ENCODE data around the gene PTH1R.

Gene PTH1R

GRCh38 chr3:46884427-46884826 is 6.9 kb downstream of the PTH1R start:
- DNase-seq, result no peak

DNA sequence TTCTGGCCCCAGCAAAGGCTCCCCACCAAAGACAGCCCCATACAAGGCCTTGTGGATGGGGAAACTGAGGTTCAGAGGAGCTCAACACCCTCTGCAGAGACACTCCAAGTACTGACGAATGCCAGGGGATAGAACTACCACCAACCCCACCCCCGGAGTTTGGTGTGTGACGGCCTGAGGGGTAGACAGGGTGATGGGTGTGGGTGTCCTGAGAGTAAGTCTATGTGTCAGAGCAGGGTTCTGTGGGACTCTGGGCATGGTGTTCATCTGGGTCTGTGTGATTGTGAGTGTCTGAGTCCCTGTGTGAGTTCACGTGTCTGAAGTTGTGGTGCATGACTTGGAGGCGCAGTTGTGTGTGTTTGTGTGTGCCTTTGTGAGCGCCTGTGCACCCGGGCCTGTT is 7.4 kb downstream of the PTH1R start:
- DNase-seq, result no peak

DNA sequence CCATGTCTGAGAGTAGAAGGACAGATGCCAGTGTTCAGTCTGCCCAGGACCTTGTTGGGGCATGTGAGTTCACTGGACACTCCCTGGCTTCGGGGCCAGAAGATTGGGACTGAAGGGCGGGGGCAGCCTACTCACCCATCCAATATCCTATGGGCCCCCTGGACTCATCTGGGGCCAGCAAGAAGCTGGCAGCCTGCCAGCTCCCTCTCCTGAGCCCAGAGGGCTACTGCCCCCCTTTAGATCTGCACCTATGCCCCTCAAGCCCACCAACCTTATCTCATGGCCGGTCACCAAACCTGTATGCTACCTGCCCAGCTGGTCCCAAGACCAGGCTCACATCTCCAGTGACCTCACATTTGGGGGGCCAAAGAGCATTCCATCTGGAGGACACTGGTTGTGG is 8.1 kb downstream of the PTH1R start:
- DNase-seq, result no peak

GRCh38 chr3:46887980-46888494 is 10.5 kb downstream of the PTH1R start:
- no peak for DNase-seq

- DNase-seq, result no peak
Measured at GRCh38 chr3:46888705-46889104, 11.2 kb downstream of the PTH1R start.

- no peak for DNase-seq
Measured at GRCh38 chr3:46889381-46890110, 12.0 kb downstream of the PTH1R start.

DNA sequence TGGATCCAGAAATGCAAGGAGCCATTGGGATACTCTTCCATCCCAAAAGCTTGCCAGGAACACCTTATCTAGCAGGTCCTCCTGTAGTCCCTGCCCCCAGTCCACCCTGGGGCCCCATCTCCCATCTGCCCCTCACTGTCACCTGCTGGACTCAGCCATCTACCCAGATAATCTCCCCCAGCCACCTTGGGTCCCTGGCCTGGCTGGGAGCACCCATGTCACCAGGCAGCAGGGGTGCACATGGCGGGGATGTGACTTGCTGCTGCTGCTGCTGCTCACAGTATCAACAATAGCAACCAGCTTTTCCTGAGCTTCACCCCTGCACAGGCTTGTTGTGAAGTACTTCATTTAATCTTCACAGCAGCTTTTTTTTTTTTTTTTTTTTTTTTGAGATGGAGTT is 12.6 kb downstream of the PTH1R start:
- DNase-seq, result no peak

- no peak for DNase-seq
Measured at GRCh38 chr3:46891132-46891531, 13.6 kb downstream of the PTH1R start.

- DNase-seq, result no peak
Measured at GRCh38 chr3:46892285-46893145, 15.0 kb downstream of the PTH1R start.

GRCh38 chr3:46893146-46893748 is 15.7 kb downstream of the PTH1R start:
- DNase-seq, result no peak

- no peak for DNase-seq
Measured at GRCh38 chr3:46893763-46894162, 16.2 kb downstream of the PTH1R start.

DNA sequence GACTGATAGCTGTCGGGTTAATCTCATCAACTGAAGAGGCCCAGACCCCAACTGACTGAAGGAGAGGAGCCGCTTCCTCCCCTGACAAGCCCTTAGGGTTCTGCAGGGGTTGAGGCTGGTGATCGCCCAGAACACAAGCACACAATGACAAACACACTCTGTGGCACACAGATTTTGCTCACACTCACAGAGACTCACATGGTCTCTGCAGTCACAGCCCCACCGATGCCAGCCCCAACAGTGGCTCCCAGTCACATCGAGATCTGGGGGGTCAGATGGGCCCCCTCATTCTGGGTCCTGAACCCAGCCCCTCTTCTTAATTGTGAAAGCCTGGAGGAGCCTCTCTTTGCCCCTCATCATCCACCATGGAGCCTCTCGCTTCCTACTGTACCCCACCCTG is 16.7 kb downstream of the PTH1R start:
- no peak for DNase-seq

GRCh38 chr3:46895204-46895660 is 17.7 kb downstream of the PTH1R start:
- no peak for DNase-seq

DNA sequence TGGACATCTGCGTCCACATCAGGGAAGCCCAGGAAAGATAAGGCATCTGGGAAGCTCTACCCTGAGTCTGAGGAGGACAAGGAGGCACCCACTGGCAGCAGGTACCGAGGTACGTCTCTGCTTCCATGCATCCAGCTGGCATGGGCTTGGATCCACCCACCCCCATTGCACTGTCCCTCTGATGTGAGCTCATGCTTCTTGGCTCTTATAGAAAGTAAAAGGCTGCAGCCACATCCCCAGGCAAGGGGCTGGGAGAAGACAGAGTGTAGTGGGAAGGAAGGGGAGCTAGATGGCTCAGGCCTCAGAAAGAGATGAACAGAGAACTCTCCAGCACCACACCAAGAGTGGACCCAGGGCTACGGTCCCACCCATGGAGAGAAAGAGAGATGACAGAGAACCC is 18.2 kb downstream of the PTH1R start:
- DNase-seq, result no peak

GRCh38 chr3:46896386-46896785 is 18.9 kb downstream of the PTH1R start:
- DNase-seq, result no peak

DNA sequence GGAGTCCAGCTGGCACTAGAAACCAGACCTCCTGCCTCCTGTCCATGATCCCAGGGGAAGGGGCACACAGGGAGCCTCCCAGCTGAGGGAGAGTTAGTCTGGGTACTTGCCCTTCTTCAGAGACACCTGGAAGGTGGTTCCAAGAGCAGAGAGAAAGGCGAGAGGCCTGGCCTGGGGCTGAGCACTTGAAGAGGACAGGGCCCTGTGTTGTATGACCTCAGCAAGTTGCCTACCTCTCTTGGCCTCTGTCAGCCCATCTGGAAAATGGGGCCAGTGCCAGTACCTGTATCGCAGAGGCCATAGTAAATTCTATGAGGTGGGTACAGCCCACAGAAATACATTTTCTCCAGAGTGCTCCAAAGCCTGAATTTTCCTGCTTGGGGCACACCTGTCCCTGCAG is 19.5 kb downstream of the PTH1R start:
- no peak for DNase-seq

- no peak for DNase-seq
Measured at GRCh38 chr3:46897829-46898320, 20.4 kb downstream of the PTH1R start.

DNA sequence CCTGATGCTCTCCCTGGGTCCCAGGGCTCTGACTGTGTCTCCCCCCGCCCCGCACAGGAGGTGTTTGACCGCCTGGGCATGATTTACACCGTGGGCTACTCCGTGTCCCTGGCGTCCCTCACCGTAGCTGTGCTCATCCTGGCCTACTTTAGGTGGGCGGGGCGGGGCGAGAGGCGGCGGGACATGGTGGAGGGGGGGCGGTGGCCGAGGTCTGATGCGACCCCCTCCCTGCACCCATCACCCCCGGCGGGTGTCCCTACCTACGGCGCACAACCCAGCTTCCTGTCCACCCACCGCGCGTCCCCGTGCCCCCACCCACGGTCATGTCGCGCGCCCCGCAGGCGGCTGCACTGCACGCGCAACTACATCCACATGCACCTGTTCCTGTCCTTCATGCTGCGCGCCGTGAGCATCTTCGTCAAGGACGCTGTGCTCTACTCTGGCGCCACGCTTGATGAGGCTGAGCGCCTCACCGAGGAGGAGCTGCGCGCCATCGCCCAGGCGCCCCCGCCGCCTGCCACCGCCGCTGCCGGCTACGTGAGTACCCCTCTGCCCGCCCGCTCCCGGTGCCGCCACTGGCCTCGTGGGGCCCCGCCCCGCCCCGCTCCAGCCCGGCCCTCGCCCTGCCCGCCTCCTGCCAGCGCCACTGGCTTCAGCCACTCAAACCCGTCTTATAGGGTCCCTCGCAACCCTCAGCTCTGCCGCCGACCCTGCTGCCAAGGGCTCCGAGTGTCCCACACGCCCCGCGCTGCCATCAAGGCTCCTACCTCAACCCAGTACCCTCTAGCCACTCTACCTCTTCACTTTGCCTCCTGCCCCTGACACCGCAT is 21.0 kb downstream of the PTH1R start:
- no peak for DNase-seq

DNA sequence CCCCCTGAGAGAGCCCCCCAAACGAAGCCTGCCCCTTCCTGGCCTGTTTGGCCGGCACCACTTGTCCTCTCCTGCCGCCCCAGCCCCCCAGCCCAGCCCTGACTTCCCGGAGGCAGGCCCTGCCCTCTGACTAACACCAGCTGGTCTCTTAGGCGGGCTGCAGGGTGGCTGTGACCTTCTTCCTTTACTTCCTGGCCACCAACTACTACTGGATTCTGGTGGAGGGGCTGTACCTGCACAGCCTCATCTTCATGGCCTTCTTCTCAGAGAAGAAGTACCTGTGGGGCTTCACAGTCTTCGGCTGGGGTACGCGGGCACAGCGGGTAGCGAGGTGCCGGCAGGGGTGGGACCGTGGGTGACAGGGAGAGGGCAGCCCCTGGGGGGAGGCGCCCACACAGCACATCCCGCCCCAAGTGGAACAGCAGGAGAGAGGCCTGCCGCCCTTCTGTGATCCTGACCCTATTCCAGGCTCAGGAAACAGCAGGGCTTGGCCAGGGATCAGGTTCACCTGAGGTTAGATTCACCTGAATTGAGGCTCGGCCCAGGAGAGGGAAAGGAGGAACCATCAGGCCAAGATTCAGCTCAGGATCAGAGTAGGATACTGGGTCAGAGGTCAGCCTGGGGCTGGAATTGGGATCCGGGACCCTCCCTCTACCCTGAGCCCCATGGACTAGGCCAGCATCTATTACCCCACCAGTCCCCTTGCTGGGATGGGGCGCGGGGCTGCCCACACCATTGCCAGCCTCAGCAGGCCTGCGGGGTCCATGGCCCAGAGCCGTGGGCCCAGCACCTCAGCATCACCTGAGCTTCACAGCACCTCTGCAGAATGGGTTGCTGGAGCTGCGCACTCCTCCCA is 21.9 kb downstream of the PTH1R start:
- no peak for DNase-seq

- DNase-seq, result no peak
Measured at GRCh38 chr3:46900007-46900292, 22.4 kb downstream of the PTH1R start.

- DNase-seq, result no peak
Measured at GRCh38 chr3:46900356-46900755, 22.8 kb downstream of the PTH1R start.

- no peak for DNase-seq
Measured at GRCh38 chr3:46901061-46901460, 23.5 kb downstream of the PTH1R start.

All from NCI-H1048 (cell line).